Astrocyte (in vitro differentiated cells and primary cell): Measurements from ENCODE around the gene SUSD6.

Experiments
- CTCF ChIP-seq: IDR thresholded peaks from 2 replicates; pipeline ENCODE4 v1.5.1; 2011; ENCODE audit warnings: low read depth, mild to moderate bottlenecking, inconsistent platforms, low read length, moderate library complexity; ENCODE audit not compliant: insufficient read depth
- EZH2 ChIP-seq: IDR thresholded peaks from 2 replicates; pipeline ENCODE4 v1.6.1; 2012; ENCODE audit warnings: mild to moderate bottlenecking, low read length, inconsistent platforms; ENCODE audit not compliant: insufficient read depth

- no peak for TF ChIP-seq CTCF
- TF ChIP-seq EZH2: no peak
Measured at GRCh38 chr14:69715725-69716477, 104.5 kb downstream of the SUSD6 start.
